K562 (cell line): Measurements from ENCODE around the gene LTBP1.

ENCODE experiments used
- CBX3 ChIP-seq, 2 experiments: IDR thresholded peaks; 1 replicate in 1 of 2; 2 replicates in 1 of 2; pipeline ENCODE4 v1.6.1; 2012; ENCODE audit warnings: inconsistent platforms in 2 of 2, low read length in 2 of 2, borderline replicate concordance in 1 of 2, control low read depth in 1 of 2
- CHD1 ChIP-seq: fragments of 200-600 bp; sonication (generic); IDR thresholded peaks from one replicate; pipeline ENCODE4 v1.6.1; 2012; ENCODE audit warnings: mild to moderate bottlenecking, moderate library complexity, low read length, inconsistent platforms
- RAD21 ChIP-seq, 2 experiments: fragments of 250-450 bp in 1 of 2; fragments of 450-650 bp in 1 of 2; sonication (Bioruptor Pico) in 1 of 2; formaldehyde crosslinking in 1 of 2; IDR thresholded peaks in 1 of 2; conservative IDR thresholded peaks in 1 of 2; 2 replicates each; pipeline versions ENCODE4 v1.4.0 to v1.8.0; 2020 to 2022; ENCODE audit warnings: mild to moderate bottlenecking in 2 of 2, moderate library complexity in 1 of 2
- RBFOX2 ChIP-seq: fragments of 200-400 bp; formaldehyde crosslinking; IDR thresholded peaks from 2 replicates; pipeline ENCODE4 v1.6.1; 2017; ENCODE audit warnings: low read depth, mild to moderate bottlenecking, low read length, moderate library complexity
- ZKSCAN1 ChIP-seq: fragments of 150-350 bp; IDR thresholded peaks from 2 replicates; pipeline ENCODE4 v1.6.1; 2016; ENCODE audit warnings: low read depth, low read length
- ZNF124 ChIP-seq: sonication (generic); formaldehyde crosslinking; IDR thresholded peaks from 2 replicates; pipeline ENCODE4 v1.8.1; 2022; ENCODE audit warnings: missing genetic modification reagents

GRCh38 chr2:32958821-32959220 lies 12.1 kb downstream of the LTBP1 start:
- TF ChIP-seq RAD21 (CRISPR knock-in tag; conservative IDR thresholded peaks at IDR 0.05 in 1 of 2, IDR thresholded peaks at IDR 0.05 in 1 of 2): no peak
- no peak for TF ChIP-seq CBX3 (IDR thresholded peaks at IDR 0.05; ENCODE audit: borderline replicate concordance in 1 of 2, low read length in 2 of 2)
- no peak for TF ChIP-seq RBFOX2
- no peak for TF ChIP-seq ZKSCAN1
- TF ChIP-seq CHD1: no peak
- no peak for TF ChIP-seq ZNF124 (CRISPR knock-in tag)
